GM19463 (cell line): ENCODE data around the gene AK8.

Experiments used
- ATAC-seq: cut with Tn5 transposase; IDR thresholded peaks from one replicate; pipeline ENCODE4 v1.9.1; 2021; ENCODE audit warnings: mild to moderate bottlenecking, moderate library complexity; ENCODE audit not compliant: unreplicated experiment

Gene AK8

DNA sequence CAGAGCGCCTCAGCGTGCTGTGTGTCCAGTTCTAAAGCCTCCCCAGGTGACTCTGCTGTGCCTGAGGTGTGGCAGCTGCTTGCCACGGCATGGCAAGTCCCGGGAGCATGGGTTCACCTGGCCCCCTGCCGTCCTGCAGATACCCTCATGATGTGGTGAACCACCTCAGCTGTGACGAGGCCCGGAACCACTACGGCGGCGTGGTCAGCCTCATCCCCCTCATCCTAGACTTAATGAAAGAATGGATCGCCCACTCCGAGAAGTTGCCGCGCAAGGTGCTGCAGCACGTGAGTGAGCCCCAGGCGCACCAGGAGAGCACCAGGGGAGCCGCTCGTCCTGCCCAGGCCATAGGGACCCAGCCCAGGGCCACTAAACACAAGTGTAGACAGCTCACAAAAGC, 10.1 kb upstream of the AK8 start:
- ATAC-seq = no peak

GRCh38 chr9:132887181-132888120, 9.4 kb upstream of the AK8 start:
- no peak for ATAC-seq

DNA sequence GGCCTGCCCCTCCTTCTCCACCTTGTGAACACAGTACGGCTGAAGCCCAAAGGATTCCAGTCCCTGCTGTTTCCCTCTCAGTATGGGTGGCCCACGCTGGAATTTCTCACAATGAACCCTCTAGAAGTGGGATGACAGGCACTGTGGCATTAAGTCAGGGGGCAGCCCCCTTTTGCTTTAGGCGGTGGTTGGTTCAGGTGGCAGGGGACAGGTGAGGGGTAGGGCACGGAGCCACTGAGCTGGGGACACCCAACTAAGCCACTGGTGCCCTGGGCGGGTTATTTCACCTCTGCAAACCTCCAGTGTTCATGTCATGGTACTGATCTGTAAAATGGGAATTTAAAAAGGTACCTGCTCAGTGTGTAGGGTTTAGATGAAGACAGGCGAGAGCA, 8.2 kb upstream of the AK8 start:
- ATAC-seq = no peak

DNA sequence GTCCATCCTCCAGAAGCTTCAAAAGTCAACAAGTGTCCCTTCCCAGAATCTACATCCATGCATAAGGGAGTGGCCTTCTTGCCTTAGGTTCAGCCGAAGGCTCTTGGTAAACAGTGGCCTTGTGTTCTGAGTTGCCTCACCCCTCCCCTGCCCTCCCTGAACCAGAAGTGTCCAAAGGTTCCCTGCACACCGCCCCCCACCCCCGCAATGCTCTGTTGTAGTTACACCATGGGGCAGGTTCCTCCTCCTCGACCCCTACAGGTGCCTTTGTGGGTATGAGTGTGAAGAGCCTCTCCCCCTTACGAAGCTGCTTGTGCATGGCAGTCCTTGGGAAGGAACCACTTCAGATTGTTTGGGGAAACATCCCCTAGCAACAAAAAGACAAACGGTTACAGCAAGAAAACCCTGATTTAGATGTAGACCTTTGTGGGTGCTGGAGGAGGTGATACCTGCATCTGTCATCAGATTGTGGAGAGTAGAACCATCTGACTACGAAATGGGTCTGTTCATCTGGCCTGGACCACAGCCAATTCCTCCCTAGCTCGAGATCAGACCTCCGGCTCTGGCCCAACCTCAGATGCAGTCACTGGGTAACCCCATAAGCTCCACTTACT, 7.7 kb upstream of the AK8 start:
- ATAC-seq = no peak

DNA sequence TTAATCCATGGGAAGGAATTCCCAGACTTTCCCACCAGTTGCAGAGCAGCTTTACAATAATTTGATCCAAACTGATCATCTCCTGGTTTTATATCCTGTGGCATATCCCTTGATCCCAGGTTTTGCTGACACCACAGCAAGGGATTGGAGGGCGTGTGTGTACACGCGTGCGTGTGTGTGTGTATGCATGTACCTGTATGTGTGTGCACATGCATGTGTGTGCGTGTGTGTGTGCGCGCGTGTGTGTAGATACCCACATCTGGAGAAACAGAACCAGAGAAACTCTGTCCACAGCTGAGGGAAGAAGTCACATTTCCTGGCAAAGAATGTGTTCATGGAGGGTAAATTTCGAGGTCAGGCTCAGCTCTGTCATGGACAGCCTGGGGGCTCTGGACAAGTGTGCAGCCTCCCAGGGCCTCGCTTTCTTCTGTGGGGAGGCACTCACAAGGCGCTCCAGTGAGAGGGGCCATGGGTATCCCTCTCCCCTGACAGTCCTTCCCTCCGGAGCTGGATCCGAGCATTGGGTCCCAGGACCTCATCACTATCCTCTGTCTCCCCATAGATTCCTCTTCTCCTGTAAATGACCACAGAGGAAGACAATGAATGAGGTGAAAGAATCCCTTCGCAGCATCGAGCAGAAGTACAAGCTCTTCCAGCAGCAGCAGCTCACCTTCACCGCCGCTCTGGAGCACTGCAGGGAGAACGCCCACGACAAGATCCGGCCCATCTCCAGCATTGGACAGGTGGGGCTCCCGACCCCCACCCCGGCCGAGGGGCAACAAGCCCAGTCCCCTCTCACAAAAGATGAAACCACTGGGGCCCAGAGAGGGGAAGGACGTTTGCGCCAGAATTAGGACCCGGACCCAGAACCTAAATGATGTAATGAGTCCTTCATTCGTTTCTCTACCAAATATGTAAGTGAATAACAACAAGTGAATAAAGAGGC, 5.5 kb upstream of the AK8 start:
- ATAC-seq = no peak

- ATAC-seq = no peak
Observed at GRCh38 chr9:132882616-132883015, 4.5 kb upstream of the AK8 start.

DNA sequence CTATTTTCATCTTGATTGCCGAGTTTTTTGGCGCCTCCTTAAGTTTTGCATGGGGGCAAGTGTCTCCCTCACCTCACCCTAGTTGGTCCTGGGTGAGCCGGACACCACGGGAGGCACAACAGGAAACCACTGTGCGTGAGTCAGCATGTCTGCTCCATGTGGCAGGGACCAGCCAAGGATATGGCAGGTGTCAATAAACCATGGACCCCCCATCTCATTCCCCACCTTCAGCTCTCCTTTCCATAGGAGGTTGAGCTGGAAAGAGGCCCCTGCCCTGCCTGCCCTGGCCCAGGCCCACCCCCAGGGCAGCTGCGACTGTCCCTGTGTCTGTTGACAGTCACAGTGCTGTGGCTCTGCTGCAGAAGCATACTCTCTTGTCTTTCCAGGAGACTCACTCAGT, 3.7 kb upstream of the AK8 start:
- ATAC-seq = no peak

DNA sequence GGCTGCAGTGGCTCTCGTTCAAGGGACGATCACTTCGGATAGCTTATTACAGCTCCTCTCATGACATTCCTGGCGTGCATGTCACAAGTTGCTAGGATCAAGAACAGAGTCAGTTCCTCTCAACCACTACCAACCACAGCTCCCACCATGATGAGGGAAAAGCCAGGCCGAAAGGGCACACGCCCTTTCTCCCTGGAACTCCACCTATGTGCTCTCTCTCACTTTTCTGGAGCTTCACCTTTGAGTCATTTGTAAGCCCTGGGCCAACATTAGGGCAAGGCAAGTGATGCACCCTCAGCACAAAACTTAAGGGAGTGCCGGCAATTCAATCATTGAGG, 2.2 kb upstream of the AK8 start:
- no peak for ATAC-seq

DNA sequence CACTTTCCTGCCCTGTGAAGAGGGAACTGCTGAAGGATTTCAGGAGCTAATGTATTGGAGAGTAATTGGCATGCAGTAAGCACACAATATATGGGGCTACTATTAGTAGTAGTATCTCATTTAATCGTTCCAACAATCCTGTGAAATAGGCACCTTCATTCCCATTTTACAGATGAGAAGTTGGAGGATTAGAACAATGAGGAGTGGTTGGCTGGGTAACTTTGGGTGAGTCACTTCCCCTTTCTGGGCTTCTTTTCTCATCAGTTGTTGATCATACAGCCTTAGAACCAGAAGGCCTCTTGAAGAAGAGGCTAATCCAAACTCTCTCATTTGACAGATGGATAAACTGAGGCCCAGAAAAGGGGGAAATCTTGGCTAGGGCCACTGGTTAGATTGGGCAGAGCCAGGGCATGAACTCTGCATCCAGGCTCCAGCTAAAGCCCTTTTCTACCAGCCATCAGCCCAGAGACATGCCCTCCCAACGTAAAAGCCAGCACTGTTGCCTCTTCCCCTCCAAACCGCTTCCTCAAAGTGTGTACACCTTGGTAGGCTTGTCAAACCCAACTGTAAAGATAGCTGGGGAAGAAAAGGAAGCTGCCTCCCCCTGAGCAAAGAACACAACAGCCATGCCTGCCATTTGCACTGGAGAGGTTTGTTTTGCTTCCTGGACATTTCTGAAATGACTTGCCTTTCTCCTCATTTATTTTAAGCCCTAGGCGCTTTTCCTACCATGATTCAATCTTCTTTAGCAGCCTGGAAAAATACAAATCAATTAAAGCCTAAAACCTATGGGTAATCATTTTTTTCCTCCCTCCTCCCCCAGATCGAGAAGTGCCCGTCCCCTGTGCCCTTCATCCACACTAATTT, 1.6 kb upstream of the AK8 start:
- ATAC-seq = no peak

- ATAC-seq = no peak
Observed at GRCh38 chr9:132878695-132879456, 792 bp upstream of the AK8 start, which contains the start of gene SPACA9. SPACA9 (plus strand) TSS chr9:132878898; CDS start chr9:132883948, 5,050 bp downstream.

- ATAC-seq = no peak
Observed at GRCh38 chr9:132877458-132877823, 643 bp downstream of the AK8 start.

DNA sequence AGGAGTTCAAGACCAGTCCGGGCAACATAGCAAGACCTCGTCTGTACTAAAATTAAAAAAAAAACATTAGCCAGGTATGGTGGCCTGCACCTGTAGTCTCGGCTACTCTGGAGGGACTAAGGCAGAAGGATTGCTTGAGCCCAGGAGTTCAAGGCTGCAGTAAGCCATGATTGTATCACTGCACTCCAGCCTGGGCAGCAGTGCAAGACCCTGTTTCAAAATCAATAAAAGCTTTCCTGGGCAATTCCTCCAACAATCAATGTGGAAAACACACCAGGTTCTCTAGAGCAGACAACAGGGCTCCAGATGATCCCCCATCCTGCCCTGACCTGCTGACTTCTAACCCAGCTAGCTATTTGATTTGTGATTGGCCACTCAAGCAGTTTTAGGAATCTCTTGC, 1.2 kb downstream of the AK8 start:
- no peak for ATAC-seq

DNA sequence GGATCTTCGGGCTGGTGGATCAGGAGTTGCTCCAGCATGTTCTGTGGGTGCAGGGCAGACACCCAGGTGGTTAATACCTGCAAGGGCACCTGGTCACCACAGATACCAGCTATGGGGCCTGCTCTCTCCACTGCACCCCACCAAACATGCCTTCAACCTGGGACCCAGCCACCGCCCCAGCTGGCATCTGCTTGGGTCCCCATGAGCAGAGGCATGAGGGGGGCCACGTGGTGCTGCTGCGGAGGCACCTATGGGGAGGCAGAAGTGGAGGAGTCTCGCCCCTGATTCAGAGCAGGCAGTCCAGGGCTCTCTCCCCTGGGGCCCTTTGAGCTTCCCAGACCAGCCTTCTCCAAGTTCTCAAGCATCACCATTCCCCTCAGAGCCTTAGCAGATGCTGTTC, 2.9 kb downstream of the AK8 start:
- no peak for ATAC-seq

- ATAC-seq = no peak
Observed at GRCh38 chr9:132873403-132873802, 4.7 kb downstream of the AK8 start.

GRCh38 chr9:132869266-132869665, 8.8 kb downstream of the AK8 start:
- no peak for ATAC-seq

GRCh38 chr9:132866898-132867297, 11.2 kb downstream of the AK8 start:
- ATAC-seq = no peak

DNA sequence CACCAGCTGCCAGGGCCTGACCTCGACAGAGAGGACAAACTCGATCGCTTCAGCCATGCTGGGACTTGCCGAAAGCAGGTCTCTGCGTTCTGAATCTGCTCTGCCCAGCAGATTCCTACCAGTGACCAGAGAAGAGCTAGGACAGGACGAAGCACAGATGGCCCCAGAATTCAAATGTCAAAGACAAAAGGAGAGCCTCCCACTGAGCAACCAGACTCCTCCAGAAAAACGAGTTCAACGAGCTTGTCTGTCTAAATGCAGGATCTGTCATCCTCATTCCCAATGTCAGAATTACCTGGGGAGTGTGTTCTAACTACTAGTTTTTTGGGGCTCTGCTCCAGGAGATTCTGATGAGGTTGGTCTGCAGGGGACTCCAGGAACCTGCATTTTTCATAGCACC, 13.4 kb downstream of the AK8 start:
- no peak for ATAC-seq

- no peak for ATAC-seq
Observed at GRCh38 chr9:132864277-132864676, 13.8 kb downstream of the AK8 start.

- ATAC-seq = no peak
Observed at GRCh38 chr9:132863096-132863495, 15.0 kb downstream of the AK8 start.

- no peak for ATAC-seq
Observed at GRCh38 chr9:132862533-132862932, 15.6 kb downstream of the AK8 start.
